ENCODE data around the gene PAPPA.

PAPPA gene

GRCh38 chr9:116178481-116179211, 25.1 kb downstream of the PAPPA start:
- TF ChIP-seq POLR2A (IDR thresholded peaks at IDR 0.05; ENCODE audit: low read length) = no peak
- no peak for TF ChIP-seq GATA1 (IDR thresholded peaks at IDR 0.05; ENCODE audit: low read depth, low read length)
- no peak for DNase-seq

- TF ChIP-seq POLR2A (IDR thresholded peaks at IDR 0.05; ENCODE audit: low read length) = no peak
- no peak for TF ChIP-seq GATA1 (IDR thresholded peaks at IDR 0.05; ENCODE audit: low read depth, low read length)
- no peak for DNase-seq
These were observed 26.0 kb downstream of the PAPPA start for GRCh38 chr9:116179568-116179967.

GRCh38 chr9:116181853-116182610, 28.4 kb downstream of the PAPPA start:
- DNase-seq = peak in 1 of 2 experiments; percentile 10
- TF ChIP-seq POLR2A (IDR thresholded peaks at IDR 0.05; ENCODE audit: low read length) (no peak), GATA1 (IDR thresholded peaks at IDR 0.05; ENCODE audit: low read depth, low read length) (no peak)

- DNase-seq = no peak
- TF ChIP-seq POLR2A (IDR thresholded peaks at IDR 0.05; ENCODE audit: low read length) (no peak), GATA1 (IDR thresholded peaks at IDR 0.05; ENCODE audit: low read depth, low read length) (no peak)
These were observed 29.3 kb downstream of the PAPPA start for GRCh38 chr9:116182876-116183275.

GRCh38 chr9:116187570-116188170, 34.1 kb downstream of the PAPPA start:
- TF ChIP-seq POLR2A (IDR thresholded peaks at IDR 0.05; ENCODE audit: low read length) = no peak
- no peak for TF ChIP-seq GATA1 (IDR thresholded peaks at IDR 0.05; ENCODE audit: low read depth, low read length)
- no peak for DNase-seq

- DNase-seq = no peak
These were observed 36.1 kb downstream of the PAPPA start for GRCh38 chr9:116189683-116190082.

GRCh38 chr9:116190637-116191396, 37.2 kb downstream of the PAPPA start:
- peak in 1 of 2 experiments; percentile 23 for DNase-seq
- TF ChIP-seq GATA1 (IDR thresholded peaks at IDR 0.05; ENCODE audit: low read depth, low read length) = no peak
- TF ChIP-seq POLR2A (IDR thresholded peaks at IDR 0.05; ENCODE audit: low read length) = no peak

More at GRCh38 chr9:116189683-116190082, 36.1 kb downstream of the PAPPA start:
- TF ChIP-seq POLR2A (IDR thresholded peaks at IDR 0.05; ENCODE audit: low read length) (no peak), GATA1 (IDR thresholded peaks at IDR 0.05; ENCODE audit: low read depth, low read length) (no peak)

- TF ChIP-seq GATA1 (IDR thresholded peaks at IDR 0.05; ENCODE audit: low read depth, low read length) (no peak), POLR2A (IDR thresholded peaks at IDR 0.05; ENCODE audit: low read length) (no peak)
- DNase-seq = no peak
These were observed 38.2 kb downstream of the PAPPA start for GRCh38 chr9:116191576-116192415.

- no peak for DNase-seq
- no peak for TF ChIP-seq POLR2A (IDR thresholded peaks at IDR 0.05; ENCODE audit: low read length)
- TF ChIP-seq GATA1 (IDR thresholded peaks at IDR 0.05; ENCODE audit: low read depth, low read length) = no peak
These were observed 40.0 kb downstream of the PAPPA start for GRCh38 chr9:116193636-116194035.

- no peak for DNase-seq
- TF ChIP-seq GATA1 (IDR thresholded peaks at IDR 0.05; ENCODE audit: low read depth, low read length) (no peak), POLR2A (IDR thresholded peaks at IDR 0.05; ENCODE audit: low read length) (no peak)
These were observed 43.2 kb downstream of the PAPPA start for GRCh38 chr9:116196806-116197205.

- TF ChIP-seq POLR2A (IDR thresholded peaks at IDR 0.05; ENCODE audit: low read length) (no peak), GATA1 (IDR thresholded peaks at IDR 0.05; ENCODE audit: low read depth, low read length) (no peak)
- DNase-seq = no peak
These were observed 44.8 kb downstream of the PAPPA start for GRCh38 chr9:116198344-116198743.

- TF ChIP-seq GATA1 (IDR thresholded peaks at IDR 0.05; ENCODE audit: low read depth, low read length) = no peak
- TF ChIP-seq POLR2A (IDR thresholded peaks at IDR 0.05; ENCODE audit: low read length) = no peak
- no peak for DNase-seq
These were observed 48.8 kb downstream of the PAPPA start for GRCh38 chr9:116202219-116202912.
